22Rv1 (cell line): ENCODE data around the gene SLC39A7.

Experiments
- H3K27ac ChIP-seq: fragments of 450-650 bp; 2 replicates; pipeline ENCODE4 v1.5.1; 2017
- CTCF ChIP-seq: fragments of 450-650 bp; IDR thresholded peaks from 2 replicates; pipeline ENCODE4 v1.5.1; 2017; ENCODE audit warnings: mild to moderate bottlenecking
- ZFX ChIP-seq: fragments of 450-650 bp; IDR thresholded peaks from 2 replicates; pipeline ENCODE4 v1.6.1; 2017; ENCODE audit warnings: antibody characterized with exemption, borderline replicate concordance

Gene SLC39A7

GRCh38 chr6:33248932-33249731, 48.5 kb downstream of the SLC39A7 start:
- TF ChIP-seq ZFX = no peak
- no peak for TF ChIP-seq CTCF
- peak overlapping the region; percentile 94 for H3K27ac ChIP-seq

- H3K27ac ChIP-seq = peak overlapping the region; percentile 94
- TF ChIP-seq ZFX (no peak), CTCF (no peak)
Observed at GRCh38 chr6:33249732-33250630, 49.3 kb downstream of the SLC39A7 start.

- no peak for TF ChIP-seq ZFX
- TF ChIP-seq CTCF = no peak
- peak overlapping the region; percentile 94 for H3K27ac ChIP-seq
Observed at GRCh38 chr6:33250731-33251130, 50.1 kb downstream of the SLC39A7 start.

GRCh38 chr6:33251395-33252012, 50.8 kb downstream of the SLC39A7 start:
- H3K27ac ChIP-seq = no peak overlapping the region

GRCh38 chr6:33252759-33253158, 52.1 kb downstream of the SLC39A7 start:
- TF ChIP-seq ZFX = no peak
- TF ChIP-seq CTCF = no peak
- H3K27ac ChIP-seq = no peak overlapping the region

More at GRCh38 chr6:33251395-33252012, 50.8 kb downstream of the SLC39A7 start:
- TF ChIP-seq ZFX (no peak), CTCF (no peak)
